SK-N-SH (cell line): ENCODE measurements around the gene ELAVL2. TPM values are rescaled to one million over a fixed set of nuclear protein-coding genes. Genes with fewer than 3 reads are reported as not detected.

Experiments used
- CTCF ChIA-PET: fragments of 300-600, 350-600 bp; formaldehyde crosslinking; extraction: SDS; loops from one replicate; lab custom pipeline; 2021; lab: Yijun Ruan, JAX
- POLR2A ChIA-PET: fragments of 350-600 bp; sonication (Branson Sonifier 250); formaldehyde crosslinking; extraction: SDS; loops from one replicate; lab custom pipeline; 2020; ENCODE audit warnings: antibody characterized with exemption, inconsistent platforms; lab: Yijun Ruan, JAX
- DNase-seq: peaks from one replicate; pipeline ENCODE4 v3.0.0; 2012
- H2AFZ ChIP-seq: fragments of 200-600 bp; sonication (generic); 2 replicates; pipeline ENCODE4 v1.8.1; 2016; ENCODE audit warnings: antibody characterized with exemption, mild to moderate bottlenecking, low read depth
- H3F3A ChIP-seq: fragments of 200-600 bp; sonication (generic); replicated peaks from 2 replicates; pipeline ENCODE3; 2016; ENCODE audit warnings: antibody characterized with exemption, mild to moderate bottlenecking; ENCODE audit not compliant: insufficient read depth
- H3K27ac ChIP-seq, 2 experiments: fragments of 200-500 bp in 1 of 2; fragments of 200-600 bp in 1 of 2; sonication (Bioruptor generic) in 1 of 2; sonication (generic), shearing (Covaris generic) in 1 of 2; 2 replicates each; pipeline versions ENCODE4 v1.5.1 to v1.6.1; 2014 to 2016; ENCODE audit warnings: low read depth in 2 of 2, inconsistent platforms in 1 of 2, low read length in 1 of 2, mild to moderate bottlenecking in 1 of 2, mixed read lengths in 1 of 2
- H3K27me3 ChIP-seq: fragments of 200-600 bp; sonication (generic), shearing (Covaris generic); 2 replicates; pipeline ENCODE4 v1.6.1; 2016; ENCODE audit warnings: mixed run types; ENCODE audit not compliant: insufficient read depth
- H3K36me3 ChIP-seq, 2 experiments: fragments of 200-500 bp in 1 of 2; fragments of 200-600 bp in 1 of 2; sonication (Bioruptor generic) in 1 of 2; sonication (generic) in 1 of 2; replicated peaks in 1 of 2; 2 replicates each; pipeline versions ENCODE3 to v1.5.1; 2014 to 2016; ENCODE audit warnings: low read length in 1 of 2, mild to moderate bottlenecking in 1 of 2; ENCODE audit not compliant: insufficient read depth in 2 of 2, control insufficient read depth in 1 of 2
- H3K4me1 ChIP-seq, 2 experiments: fragments of 200-500 bp in 1 of 2; fragments of 200-600 bp in 1 of 2; sonication (Bioruptor generic) in 1 of 2; sonication (generic), shearing (Covaris generic) in 1 of 2; 2 replicates each; pipeline versions ENCODE4 v1.5.1 to v1.6.1; 2014 to 2016; ENCODE audit warnings: low read depth in 1 of 2, low read length in 1 of 2, mixed run types in 1 of 2; ENCODE audit not compliant: insufficient read depth in 2 of 2, control insufficient read depth in 1 of 2
- H3K4me2 ChIP-seq: fragments of 200-600 bp; sonication (generic), shearing (Covaris generic); 2 replicates; pipeline ENCODE4 v1.6.1; 2017; ENCODE audit warnings: mixed run types
- H3K4me3 ChIP-seq, 2 experiments: fragments of 200-500 bp in 1 of 2; fragments of 200-600 bp in 1 of 2; sonication (Bioruptor generic) in 1 of 2; sonication (generic), shearing (Covaris generic) in 1 of 2; 2 replicates each; pipeline versions ENCODE4 v1.5.1 to v1.8.1; 2014 to 2016; ENCODE audit warnings: low read depth in 2 of 2, inconsistent platforms in 1 of 2, low read length in 1 of 2, mild to moderate bottlenecking in 1 of 2, mixed read lengths in 1 of 2, moderate library complexity in 1 of 2
- H3K79me2 ChIP-seq: fragments of 200-600 bp; sonication (generic); 2 replicates; pipeline ENCODE4 v1.8.1; 2017; ENCODE audit warnings: mild to moderate bottlenecking; ENCODE audit not compliant: insufficient read depth
- H3K9ac ChIP-seq: fragments of 200-600 bp; sonication (generic); 2 replicates; pipeline ENCODE4 v1.6.1; 2017; ENCODE audit warnings: mixed run types
- H3K9me2 ChIP-seq: fragments of 200-600 bp; sonication (generic); 2 replicates; pipeline ENCODE4 v1.6.1; 2017; ENCODE audit warnings: mixed run types
- H3K9me3 ChIP-seq: fragments of 200-600 bp; sonication (generic); 2 replicates; pipeline ENCODE4 v1.6.1; 2017; ENCODE audit warnings: mixed run types, mild to moderate bottlenecking, moderate library complexity
- H4K20me1 ChIP-seq: fragments of 200-600 bp; sonication (generic); 2 replicates; pipeline ENCODE4 v1.6.1; 2017; ENCODE audit warnings: mild to moderate bottlenecking, mixed run types; ENCODE audit not compliant: insufficient read depth
- CHD2 ChIP-seq: fragments of 150-350 bp; IDR thresholded peaks from 2 replicates; pipeline ENCODE4 v1.6.1; 2018; ENCODE audit warnings: low read length; ENCODE audit not compliant: partially characterized antibody
- ELF1 ChIP-seq: IDR thresholded peaks from 2 replicates; pipeline ENCODE4 v1.4.0; 2012
- EP300 ChIP-seq, 2 experiments: IDR thresholded peaks; 2 replicates each; pipeline versions ENCODE4 v1.4.0 to v1.6.1; 2012; ENCODE audit warnings: borderline replicate concordance in 1 of 2, low read depth in 1 of 2, low read length in 1 of 2
- EZH2phosphoT487 ChIP-seq: fragments of 200-600 bp; sonication (generic); IDR thresholded peaks from 2 replicates; pipeline ENCODE4 v1.6.1; 2017; ENCODE audit warnings: low read depth, mixed run types, mild to moderate bottlenecking, antibody characterized with exemption, moderate library complexity, borderline replicate concordance
- GABPA ChIP-seq: IDR thresholded peaks from 2 replicates; pipeline ENCODE4 v1.4.0; 2012; ENCODE audit warnings: low read depth, mild to moderate bottlenecking
- JUND ChIP-seq: IDR thresholded peaks from 2 replicates; pipeline ENCODE4 v1.4.0; 2012
- NFIC ChIP-seq: IDR thresholded peaks from 2 replicates; pipeline ENCODE4 v1.4.0; 2012; ENCODE audit warnings: borderline replicate concordance
- RAD21 ChIP-seq: IDR thresholded peaks from 2 replicates; pipeline ENCODE4 v1.6.1; 2012; ENCODE audit warnings: mild to moderate bottlenecking, low read length
- RCOR1 ChIP-seq: fragments of 150-350 bp; IDR thresholded peaks from 2 replicates; pipeline ENCODE4 v1.6.1; 2017; ENCODE audit warnings: antibody characterized with exemption, low read length
- TCF12 ChIP-seq: IDR thresholded peaks from 2 replicates; pipeline ENCODE4 v1.4.0; 2012
- TEAD4 ChIP-seq: IDR thresholded peaks from 2 replicates; pipeline ENCODE4 v1.4.0; 2012; ENCODE audit warnings: mild to moderate bottlenecking, borderline replicate concordance; ENCODE audit not compliant: insufficient read depth
- WGBS: methylation state at CpG from one replicate; pipeline ENCODE4 v1.1.6; 2017; ENCODE audit warnings: low lambda C conversion rate; 5-methylcytosine and 5-hydroxymethylcytosine counted together
- polyA plus RNA-seq, 3 experiments: library from polyadenylated mRNA; depleted of rRNA; stranded (reverse); fragments of >200 nt; gene quantifications; 2 replicates each; pipeline ENCODE4 v1.2.3, GENCODE V29; 2012
- TF ChIP-seq, protein P1 (sequence below): IDR thresholded peaks from 2 replicates; pipeline ENCODE4 v1.4.0; 2012; ENCODE audit warnings: low read depth, borderline replicate concordance
- TF ChIP-seq, protein P2 (sequence below): IDR thresholded peaks from 2 replicates; pipeline ENCODE4; 2012
- TF ChIP-seq, protein P3 (sequence below): fragments of 150-350 bp; IDR thresholded peaks from 2 replicates; pipeline ENCODE4 v1.6.1; 2017; ENCODE audit warnings: antibody characterized with exemption, low read length, low read depth, borderline replicate concordance

ELAVL2 gene
- polyA plus RNA-seq, 1 of the 3 experiments (the other 2 are of a cell fraction): 0.15 TPM

DNA sequence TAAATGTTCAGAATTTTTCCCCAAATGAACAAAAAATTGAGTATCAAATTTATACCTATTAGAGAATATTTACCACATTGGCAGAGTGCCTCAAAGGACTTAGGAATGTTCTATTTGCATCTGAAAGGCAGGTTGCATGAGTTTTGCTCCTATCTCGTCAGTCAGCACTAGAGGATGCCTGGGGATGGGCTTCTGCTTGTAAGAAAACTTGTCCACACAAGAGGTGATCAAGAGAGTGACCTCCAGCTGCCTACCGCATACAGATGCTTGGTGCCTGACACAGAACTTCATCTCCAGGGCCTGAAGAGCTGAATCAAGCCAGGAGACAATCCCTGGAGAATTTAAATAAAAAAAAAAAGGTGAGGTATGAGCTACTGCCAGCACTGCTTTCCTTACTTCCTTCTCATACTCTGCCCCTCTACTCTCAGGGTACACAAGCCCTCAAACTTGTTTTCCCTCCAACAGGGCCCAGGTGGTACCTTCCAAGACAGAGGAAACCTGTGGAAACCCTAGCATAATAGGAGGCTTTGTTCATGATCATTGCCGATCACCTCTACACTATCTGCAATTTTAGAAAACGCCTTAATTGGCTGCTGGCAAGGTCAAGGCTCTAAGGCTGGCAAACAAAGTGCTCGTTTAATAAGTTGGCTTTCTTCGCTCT, 166.6 kb downstream of the ELAVL2 start (continued):
- TF ChIP-seq GABPA (no peak), TCF12 (no peak), RCOR1 (no peak), NFIC (no peak), EZH2phosphoT487 (no peak), TEAD4 (no peak), ELF1 (no peak)

DNA sequence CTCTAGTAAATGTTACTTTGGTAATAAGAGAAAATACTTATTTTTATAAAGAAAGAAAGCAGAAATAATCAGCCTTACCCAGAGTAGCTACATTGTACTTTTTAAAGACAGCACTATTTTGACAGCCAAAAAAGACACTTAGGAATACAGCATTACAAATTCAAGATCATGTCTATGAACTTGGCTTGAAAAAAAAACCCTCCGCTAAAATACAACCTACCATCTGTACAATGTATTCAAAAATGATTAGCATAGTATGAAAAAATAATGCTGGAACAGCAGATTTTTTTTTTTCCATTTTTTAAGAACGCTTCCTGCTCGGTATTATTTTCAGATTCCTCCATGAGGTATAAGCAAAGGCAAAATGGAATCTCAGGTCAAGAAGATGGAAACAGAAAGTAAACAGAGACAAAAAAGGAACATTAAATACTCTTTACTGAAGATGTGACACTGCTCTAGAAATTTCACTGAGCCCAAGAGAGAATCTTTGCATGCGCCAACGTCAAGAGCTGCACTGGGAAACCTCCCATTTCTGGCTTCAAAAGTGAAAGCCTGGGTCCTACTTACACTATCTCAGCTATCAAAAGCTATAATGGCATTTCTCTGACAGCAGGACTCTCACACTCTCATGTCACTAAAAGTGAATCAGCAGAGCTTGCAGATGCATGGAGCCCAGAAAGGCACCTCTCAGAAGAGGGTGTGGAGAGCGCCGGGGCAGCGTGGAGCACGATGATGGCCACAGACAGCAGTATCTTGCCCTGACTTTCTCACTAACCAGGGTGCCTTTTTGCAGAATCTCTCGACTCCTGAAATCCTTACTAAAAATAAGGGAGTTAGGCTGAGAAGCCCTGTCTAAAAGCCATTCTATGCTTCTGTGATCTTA, 167.4 kb downstream of the ELAVL2 start:
- WGBS: 55% methylated on average over 9 of the region's 10 CpGs
- no peak overlapping the region for H3K4me3 ChIP-seq
- no peaks in the 10 kb centered on the region for H3K36me3 ChIP-seq
- no peak overlapping the region for H2AFZ ChIP-seq
- H3K27ac ChIP-seq: no peak overlapping the region
- no peak overlapping the region for H3K4me2 ChIP-seq
- ChIA-PET POLR2A (no interaction called here), CTCF (interaction anchor here (1.7 kb wide), 1 partner anchor 9 kb away, joined by 4 read pairs; no protein-coding TSS in a partner anchor)
- H3K9me2 ChIP-seq: no peaks in the 10 kb centered on the region
- no peaks in the 10 kb centered on the region for H3K27me3 ChIP-seq
- H3K9ac ChIP-seq: no peak overlapping the region
- no peak for TF ChIP-seq CHD2
- TF ChIP-seq EP300 (IDR thresholded peaks at IDR 0.05; ENCODE audit: borderline replicate concordance in 1 of 2, low read depth in 1 of 2, low read length in 1 of 2): no peak
- TF ChIP-seq JUND: no peak
- TF ChIP-seq GABPA: no peak
- TF ChIP-seq, protein P1, sequence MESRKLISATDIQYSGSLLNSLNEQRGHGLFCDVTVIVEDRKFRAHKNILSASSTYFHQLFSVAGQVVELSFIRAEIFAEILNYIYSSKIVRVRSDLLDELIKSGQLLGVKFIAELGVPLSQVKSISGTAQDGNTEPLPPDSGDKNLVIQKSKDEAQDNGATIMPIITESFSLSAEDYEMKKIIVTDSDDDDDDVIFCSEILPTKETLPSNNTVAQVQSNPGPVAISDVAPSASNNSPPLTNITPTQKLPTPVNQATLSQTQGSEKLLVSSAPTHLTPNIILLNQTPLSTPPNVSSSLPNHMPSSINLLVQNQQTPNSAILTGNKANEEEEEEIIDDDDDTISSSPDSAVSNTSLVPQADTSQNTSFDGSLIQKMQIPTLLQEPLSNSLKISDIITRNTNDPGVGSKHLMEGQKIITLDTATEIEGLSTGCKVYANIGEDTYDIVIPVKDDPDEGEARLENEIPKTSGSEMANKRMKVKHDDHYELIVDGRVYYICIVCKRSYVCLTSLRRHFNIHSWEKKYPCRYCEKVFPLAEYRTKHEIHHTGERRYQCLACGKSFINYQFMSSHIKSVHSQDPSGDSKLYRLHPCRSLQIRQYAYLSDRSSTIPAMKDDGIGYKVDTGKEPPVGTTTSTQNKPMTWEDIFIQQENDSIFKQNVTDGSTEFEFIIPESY: no peak
- TF ChIP-seq RAD21: no peak
- TF ChIP-seq NFIC: no peak
- TF ChIP-seq, protein P2, sequence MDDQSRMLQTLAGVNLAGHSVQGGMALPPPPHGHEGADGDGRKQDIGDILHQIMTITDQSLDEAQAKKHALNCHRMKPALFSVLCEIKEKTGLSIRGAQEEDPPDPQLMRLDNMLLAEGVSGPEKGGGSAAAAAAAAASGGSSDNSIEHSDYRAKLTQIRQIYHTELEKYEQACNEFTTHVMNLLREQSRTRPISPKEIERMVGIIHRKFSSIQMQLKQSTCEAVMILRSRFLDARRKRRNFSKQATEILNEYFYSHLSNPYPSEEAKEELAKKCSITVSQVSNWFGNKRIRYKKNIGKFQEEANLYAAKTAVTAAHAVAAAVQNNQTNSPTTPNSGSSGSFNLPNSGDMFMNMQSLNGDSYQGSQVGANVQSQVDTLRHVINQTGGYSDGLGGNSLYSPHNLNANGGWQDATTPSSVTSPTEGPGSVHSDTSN: no peak
- TF ChIP-seq, protein P3, sequence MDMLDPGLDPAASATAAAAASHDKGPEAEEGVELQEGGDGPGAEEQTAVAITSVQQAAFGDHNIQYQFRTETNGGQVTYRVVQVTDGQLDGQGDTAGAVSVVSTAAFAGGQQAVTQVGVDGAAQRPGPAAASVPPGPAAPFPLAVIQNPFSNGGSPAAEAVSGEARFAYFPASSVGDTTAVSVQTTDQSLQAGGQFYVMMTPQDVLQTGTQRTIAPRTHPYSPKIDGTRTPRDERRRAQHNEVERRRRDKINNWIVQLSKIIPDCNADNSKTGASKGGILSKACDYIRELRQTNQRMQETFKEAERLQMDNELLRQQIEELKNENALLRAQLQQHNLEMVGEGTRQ: no peak
- H3F3A ChIP-seq: no peaks in the 10 kb centered on the region
- H4K20me1 ChIP-seq: no peaks in the 10 kb centered on the region
- DNase-seq: no peak
- H3K4me1 ChIP-seq: peaks cover 0 to 3% of the 10 kb centered on the region in 2 experiments; a peak in 2 of 4 replicates
- no peaks in the 10 kb centered on the region for H3K9me3 ChIP-seq
- no peaks in the 10 kb centered on the region for H3K79me2 ChIP-seq
